ENCODE data around the gene SLC34A1.

GRCh38 chr5:177354711-177355110, 29.5 kb upstream of the SLC34A1 start:
- TF ChIP-seq CTCF (IDR thresholded peaks at IDR 0.05; ENCODE audit: low read depth, low read length, missing input control) = no peak
- TF ChIP-seq EGR1 (IDR thresholded peaks at IDR 0.05; ENCODE audit: low read depth in 2 of 2) = no peak
- TF ChIP-seq GABPA (IDR thresholded peaks at IDR 0.05 in 1 of 2, conservative IDR thresholded peaks at IDR 0.05 in 1 of 2) = no peak
- no peak for TF ChIP-seq ATF3 (IDR thresholded peaks at IDR 0.05)
- no peak for TF ChIP-seq TAF1 (conservative IDR thresholded peaks at IDR 0.05)
